GM12801 (cell line): ENCODE data around the gene DCX.

Experiments used
- CTCF ChIP-seq: IDR thresholded peaks from one replicate; pipeline ENCODE4 v1.5.1; 2011; ENCODE audit warnings: control low read depth; ENCODE audit not compliant: insufficient read length; ENCODE audit errors: extremely low read depth

DCX gene

GRCh38 chrX:111411983-111412382 is at the start of gene DCX:
Gene DCX, minus strand, starts transcription at chrX:111412192. Its CDS starts 1,794 bp downstream, at chrX:111410398.
- no peak for TF ChIP-seq CTCF

- TF ChIP-seq CTCF = no peak
Measured at GRCh38 chrX:111460607-111461006, 48.6 kb upstream of the DCX start.

- TF ChIP-seq CTCF = no peak
Measured at GRCh38 chrX:111447298-111447697, 35.3 kb upstream of the DCX start.

- no peak for TF ChIP-seq CTCF
Measured at GRCh38 chrX:111445485-111445884, 33.5 kb upstream of the DCX start.

GRCh38 chrX:111444881-111445280 is 32.9 kb upstream of the DCX start:
- TF ChIP-seq CTCF = no peak

- TF ChIP-seq CTCF = no peak
Measured at GRCh38 chrX:111443946-111444345, 32.0 kb upstream of the DCX start.

GRCh38 chrX:111442791-111443190 is 30.8 kb upstream of the DCX start:
- TF ChIP-seq CTCF = no peak

- TF ChIP-seq CTCF = no peak
Measured at GRCh38 chrX:111435469-111435868, 23.5 kb upstream of the DCX start.
